HL-60 (cell line): Measurements from ENCODE around the gene MAGI2.

Experiments
- CTCF ChIP-seq: IDR thresholded peaks from one replicate; pipeline ENCODE4 v1.5.1; 2011; ENCODE audit warnings: low read length, control low read depth, inconsistent platforms; ENCODE audit not compliant: insufficient read depth
- GABPA ChIP-seq: IDR thresholded peaks from 2 replicates; pipeline ENCODE4 v1.6.1; 2012; ENCODE audit warnings: low read depth
- POLR2AphosphoS5 ChIP-seq: IDR thresholded peaks from 2 replicates; pipeline ENCODE4 v1.6.1; 2012; ENCODE audit warnings: low read depth
- REST ChIP-seq: IDR thresholded peaks from 2 replicates; pipeline ENCODE4 v1.6.1; 2012; ENCODE audit warnings: low read depth; ENCODE audit not compliant: insufficient replicate concordance
- SPI1 ChIP-seq: IDR thresholded peaks from 2 replicates; pipeline ENCODE4 v1.6.1; 2012; ENCODE audit warnings: low read depth, mild to moderate bottlenecking, borderline replicate concordance

GRCh38 chr7:78172267-78172757 lies 1281.2 kb downstream of the MAGI2 start:
- TF ChIP-seq CTCF (no peak), REST (no peak), POLR2AphosphoS5 (no peak), GABPA (no peak), SPI1 (no peak)
